Esophagus squamous epithelium (tissue), 4 donors: ENCODE measurements around the gene TBCD.
"Not testable (repeated sequence)": the region's sequence is repeated elsewhere in the genome, so short reads cannot be mapped to it uniquely, and the experiment has no call there.

Source experiments
- CTCF ChIP-seq, 6 experiments: fragments of 450-650 bp in 4 of 6; fragments of 200-600 bp in 2 of 6; sonication (generic) in 2 of 6; IDR thresholded peaks; one replicate each; pipeline ENCODE4 v1.5.1; 2016 to 2019; ENCODE audit warnings: antibody characterized with exemption in 6 of 6, mild to moderate bottlenecking in 4 of 6, moderate library complexity in 4 of 6
- POLR2A ChIP-seq, 4 donors: fragments of 450-650 bp; IDR thresholded peaks; one replicate each; pipeline ENCODE4 v1.6.1; 2017; ENCODE audit warnings: antibody characterized with exemption in 4 of 4, mild to moderate bottlenecking in 4 of 4, moderate library complexity in 3 of 4

GRCh38 chr17:82984249-82984617 is 232.4 kb downstream of the TBCD start:
- TF ChIP-seq CTCF, POLR2A (IDR thresholded peaks at IDR 0.05): not testable (repeated sequence)
